GM18526 (cell line): ENCODE measurements around the gene LYPD5.

Experiments
- POLR2A ChIP-seq: IDR thresholded peaks from 3 replicates; pipeline ENCODE4 v1.6.1; 2011; ENCODE audit not compliant: insufficient read length; ENCODE audit errors: extremely low read depth

LYPD5 gene

GRCh38 chr19:43749152-43749551 is 53.1 kb downstream of the LYPD5 start:
- TF ChIP-seq POLR2A = no peak

- no peak for TF ChIP-seq POLR2A
Measured at GRCh38 chr19:43748685-43749084, 53.6 kb downstream of the LYPD5 start.

- TF ChIP-seq POLR2A = no peak
Measured at GRCh38 chr19:43748205-43748594, 54.0 kb downstream of the LYPD5 start.

DNA sequence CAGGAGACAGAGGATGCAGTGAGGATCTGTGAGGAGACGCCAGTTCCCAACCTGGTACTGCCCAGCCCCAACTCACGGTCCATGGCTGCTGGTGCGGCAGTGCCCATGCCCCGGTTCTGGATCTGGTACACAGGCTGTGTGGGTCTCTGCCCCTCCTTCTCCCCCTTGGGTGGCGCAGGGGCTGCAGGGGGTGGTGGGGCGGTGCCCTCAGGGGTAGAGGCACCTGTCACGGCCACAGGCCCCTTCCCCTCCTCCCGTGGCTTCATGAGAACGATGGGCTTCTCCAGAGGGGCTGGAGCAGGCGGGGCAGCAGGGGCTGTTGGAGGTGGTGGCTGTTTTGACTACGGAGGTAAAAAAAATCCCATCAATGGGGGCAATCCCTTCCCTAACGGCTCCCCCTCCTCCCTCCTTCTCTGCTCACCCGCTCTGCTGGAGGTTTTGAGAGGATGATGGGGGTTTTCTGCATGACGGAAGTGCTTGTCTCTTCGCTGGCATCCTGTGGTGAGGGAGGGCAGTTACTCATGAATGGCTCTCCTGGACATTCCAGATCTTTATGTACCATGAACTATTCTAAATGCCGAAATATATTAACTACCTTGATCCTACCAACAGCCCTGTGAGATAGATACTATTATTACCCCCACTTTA is 54.6 kb downstream of the LYPD5 start:
- TF ChIP-seq POLR2A = no peak
